IPS-18a (cell line): Measurements from ENCODE around the gene GJB4.
"Not testable (repeated sequence)": the region's sequence is repeated elsewhere in the genome, so short reads cannot be mapped to it uniquely, and the experiment has no call there.

Experiments
- H3K27ac ChIP-seq: one replicate; pipeline ENCODE4 v1.5.1; 2013; ENCODE audit warnings: low read length
- H3K27me3 ChIP-seq: one replicate; pipeline ENCODE4 v1.6.1; 2013; ENCODE audit warnings: mild to moderate bottlenecking, low read length; ENCODE audit not compliant: control insufficient read depth, insufficient read depth
- H3K36me3 ChIP-seq: one replicate; pipeline ENCODE4 v1.6.1; 2013; ENCODE audit warnings: low read depth, low read length; ENCODE audit not compliant: control insufficient read depth
- H3K4me1 ChIP-seq: one replicate; pipeline ENCODE4 v1.6.1; 2013; ENCODE audit warnings: low read depth, low read length; ENCODE audit not compliant: control insufficient read depth
- H3K4me3 ChIP-seq: one replicate; pipeline ENCODE4 v1.5.1; 2013; ENCODE audit warnings: low read length
- H3K9ac ChIP-seq: one replicate; pipeline ENCODE4 v1.6.1; 2013; ENCODE audit warnings: mild to moderate bottlenecking, low read length, moderate library complexity
- H3K9me3 ChIP-seq: one replicate; pipeline ENCODE4 v1.6.1; 2013; ENCODE audit warnings: low read depth, low read length; ENCODE audit not compliant: control insufficient read depth

GJB4 gene

DNA sequence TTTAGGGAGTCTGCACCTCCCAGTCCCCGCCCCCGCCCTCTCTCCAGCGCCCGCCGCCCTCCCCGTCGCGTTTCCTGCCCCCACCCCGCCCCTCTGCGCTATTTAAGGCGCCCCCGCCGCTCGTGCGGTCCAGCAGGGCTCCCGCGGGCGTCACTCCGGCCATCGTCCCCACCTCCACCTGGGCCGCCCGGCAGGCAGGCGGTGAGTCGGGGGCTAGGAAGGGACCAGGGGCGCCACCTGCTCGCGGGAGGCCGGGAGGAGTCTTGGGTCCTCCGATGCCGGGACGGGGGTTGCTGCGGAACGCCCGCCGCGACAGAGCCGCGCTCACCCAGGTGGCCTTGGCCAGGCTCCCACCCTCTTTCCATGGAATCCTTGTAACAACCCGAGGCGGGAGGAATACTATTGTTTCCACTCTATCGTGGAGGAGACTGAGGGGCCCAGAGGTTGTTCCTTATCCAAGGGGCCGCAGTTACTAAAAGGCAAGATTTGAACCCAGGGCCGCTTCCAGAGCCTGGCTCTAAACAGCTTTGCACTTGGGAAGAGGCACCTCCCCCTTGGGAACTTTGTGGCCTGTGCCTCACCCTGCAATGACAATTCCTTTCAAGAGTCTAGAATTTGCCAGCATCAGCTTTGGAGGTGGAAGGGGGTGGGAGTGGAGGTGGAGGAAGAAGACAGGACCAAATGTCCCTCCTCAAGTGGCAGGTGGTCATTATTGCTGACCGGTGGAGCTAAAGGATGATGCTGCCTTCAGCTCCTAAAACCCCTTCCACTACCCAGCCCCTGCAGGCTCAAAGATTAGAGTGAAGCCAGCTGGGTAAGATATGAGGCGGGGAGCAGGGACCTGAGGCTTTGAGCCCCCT, 33.6 kb downstream of the GJB4 start, which contains the start of gene GJA4:
GJA4 (plus strand) TSS at position 132 of the 860 bp plus-strand sequence. CDS start 1,215 bp downstream, outside the sequence.
- H3K4me3 ChIP-seq = peak within 1 kb of the TSS; percentile 46

DNA sequence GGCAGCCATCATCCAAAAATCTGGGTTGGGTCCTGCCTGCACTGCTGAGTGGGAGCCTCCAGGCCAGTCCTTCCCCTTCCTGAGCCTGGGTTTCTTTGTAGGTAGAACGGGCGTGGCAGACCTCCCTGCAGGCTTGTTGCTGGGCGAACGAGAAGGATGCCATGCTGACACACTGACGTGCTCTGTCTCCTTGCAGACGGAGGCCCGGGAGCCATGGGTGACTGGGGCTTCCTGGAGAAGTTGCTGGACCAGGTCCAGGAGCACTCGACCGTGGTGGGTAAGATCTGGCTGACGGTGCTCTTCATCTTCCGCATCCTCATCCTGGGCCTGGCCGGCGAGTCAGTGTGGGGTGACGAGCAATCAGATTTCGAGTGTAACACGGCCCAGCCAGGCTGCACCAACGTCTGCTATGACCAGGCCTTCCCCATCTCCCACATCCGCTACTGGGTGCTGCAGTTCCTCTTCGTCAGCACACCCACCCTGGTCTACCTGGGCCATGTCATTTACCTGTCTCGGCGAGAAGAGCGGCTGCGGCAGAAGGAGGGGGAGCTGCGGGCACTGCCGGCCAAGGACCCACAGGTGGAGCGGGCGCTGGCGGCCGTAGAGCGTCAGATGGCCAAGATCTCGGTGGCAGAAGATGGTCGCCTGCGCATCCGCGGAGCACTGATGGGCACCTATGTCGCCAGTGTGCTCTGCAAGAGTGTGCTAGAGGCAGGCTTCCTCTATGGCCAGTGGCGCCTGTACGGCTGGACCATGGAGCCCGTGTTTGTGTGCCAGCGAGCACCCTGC, 34.7 kb downstream of the GJB4 start:
- Histone ChIP-seq H3K4me1 (peaks cover 5% of the 10 kb centered on the region), H3K9ac (no peak overlapping the region), H3K36me3 (no peaks in the 10 kb centered on the region), H3K9me3 (no peaks in the 10 kb centered on the region), H3K27ac (no peak overlapping the region), H3K27me3 (peaks cover 13% of the 10 kb centered on the region), H3K4me3 (no peak overlapping the region)

More for the DNA sequence above, 33.6 kb downstream of the GJB4 start, which contains the start of gene GJA4:
- peaks cover 5% of the 10 kb centered on the region for H3K4me1 ChIP-seq
- no peaks in the 10 kb centered on the region for H3K9me3 ChIP-seq
- no peak within 1 kb of the TSS for H3K27ac ChIP-seq
- H3K27me3 ChIP-seq = peaks cover 13% of the 10 kb centered on the region
- H3K9ac ChIP-seq = no peak within 1 kb of the TSS
- no peaks in the 10 kb centered on the region for H3K36me3 ChIP-seq

DNA sequence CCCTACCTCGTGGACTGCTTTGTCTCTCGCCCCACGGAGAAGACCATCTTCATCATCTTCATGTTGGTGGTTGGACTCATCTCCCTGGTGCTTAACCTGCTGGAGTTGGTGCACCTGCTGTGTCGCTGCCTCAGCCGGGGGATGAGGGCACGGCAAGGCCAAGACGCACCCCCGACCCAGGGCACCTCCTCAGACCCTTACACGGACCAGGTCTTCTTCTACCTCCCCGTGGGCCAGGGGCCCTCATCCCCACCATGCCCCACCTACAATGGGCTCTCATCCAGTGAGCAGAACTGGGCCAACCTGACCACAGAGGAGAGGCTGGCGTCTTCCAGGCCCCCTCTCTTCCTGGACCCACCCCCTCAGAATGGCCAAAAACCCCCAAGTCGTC, 35.2 kb downstream of the GJB4 start:
- peaks cover 5% of the 10 kb centered on the region for H3K4me1 ChIP-seq
- H3K27ac ChIP-seq = no peak overlapping the region
- peaks cover 13% of the 10 kb centered on the region for H3K27me3 ChIP-seq
- H3K9ac ChIP-seq = no peak overlapping the region
- H3K36me3 ChIP-seq = no peaks in the 10 kb centered on the region
- H3K4me3 ChIP-seq = no peak overlapping the region
- no peaks in the 10 kb centered on the region for H3K9me3 ChIP-seq

DNA sequence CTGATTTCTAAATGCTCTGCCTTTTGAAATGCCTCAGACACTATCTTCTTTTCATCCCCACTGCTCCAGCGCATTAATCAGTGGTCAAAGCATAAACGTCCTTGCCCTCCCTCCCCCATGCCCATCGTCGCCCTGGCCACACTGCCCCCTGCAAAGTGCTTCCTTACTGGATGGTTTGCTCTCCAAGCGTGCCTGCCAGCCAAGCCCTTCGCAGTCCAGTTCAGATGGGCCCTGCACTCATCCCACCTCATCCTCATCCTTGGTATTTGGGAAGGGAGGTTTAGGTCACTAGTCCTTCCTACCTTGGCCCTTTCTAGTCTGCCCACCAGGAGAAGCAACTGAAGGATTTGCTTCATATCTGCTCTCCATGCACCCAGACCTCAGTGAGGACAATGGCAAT, 36.4 kb downstream of the GJB4 start:
- no peaks in the 10 kb centered on the region for H3K36me3 ChIP-seq

DNA sequence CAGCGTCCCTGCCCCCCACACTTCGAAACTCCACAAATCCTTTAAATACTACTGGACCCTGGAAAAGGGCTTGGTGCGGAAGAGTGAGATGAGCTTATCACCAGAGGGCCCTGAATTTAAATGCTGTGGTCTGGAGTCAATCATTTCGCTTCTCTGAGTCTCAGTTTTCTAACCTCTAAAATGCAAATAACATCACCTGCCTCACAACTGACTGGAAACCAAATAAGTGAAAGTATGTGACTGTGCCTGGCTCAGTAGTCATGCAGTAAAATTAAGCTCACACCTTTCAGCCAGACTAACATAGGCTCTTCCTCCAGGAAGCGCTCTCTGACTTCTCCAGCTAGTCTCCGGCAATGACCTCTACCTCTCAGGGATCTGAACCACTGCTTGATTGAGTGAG, 37.5 kb downstream of the GJB4 start:
- Histone ChIP-seq H3K27me3 (peaks cover 13% of the 10 kb centered on the region), H3K27ac (no peak overlapping the region), H3K9me3 (no peaks in the 10 kb centered on the region), H3K36me3 (no peaks in the 10 kb centered on the region), H3K4me1 (peaks cover 5% of the 10 kb centered on the region), H3K4me3 (no peak overlapping the region), H3K9ac (no peak overlapping the region)

More for the DNA sequence above, 36.4 kb downstream of the GJB4 start:
- Histone ChIP-seq H3K27ac (no peak overlapping the region), H3K27me3 (peaks cover 13% of the 10 kb centered on the region), H3K9ac (no peak overlapping the region), H3K9me3 (no peaks in the 10 kb centered on the region), H3K4me3 (no peak overlapping the region), H3K4me1 (peaks cover 5% of the 10 kb centered on the region)

DNA sequence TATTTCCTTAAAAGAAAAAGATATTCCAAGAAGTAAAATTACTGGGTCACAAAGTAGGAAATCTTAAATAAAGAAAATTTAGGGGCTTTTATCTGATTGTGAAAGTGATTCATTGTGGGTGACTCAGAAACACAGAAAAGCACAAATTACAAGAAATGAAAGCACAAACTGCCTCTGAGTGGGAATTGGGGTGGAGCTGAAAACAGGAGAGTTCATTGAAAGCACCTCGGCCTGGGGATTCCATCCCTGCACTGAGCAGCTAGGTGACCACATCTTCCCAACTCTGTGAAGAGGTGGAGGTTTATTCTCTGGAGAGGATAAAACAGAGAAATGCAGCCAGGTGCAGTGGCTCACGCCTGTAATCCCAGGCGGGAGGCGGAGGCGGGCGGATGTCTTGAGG, 40.7 kb downstream of the GJB4 start:
- no peak overlapping the region for H3K9ac ChIP-seq
- no peaks in the 10 kb centered on the region for H3K27me3 ChIP-seq
- no peaks in the 10 kb centered on the region for H3K9me3 ChIP-seq
- H3K36me3 ChIP-seq = no peaks in the 10 kb centered on the region
- H3K4me1 ChIP-seq = peaks cover 5% of the 10 kb centered on the region
- no peak overlapping the region for H3K4me3 ChIP-seq
- no peak overlapping the region for H3K27ac ChIP-seq

DNA sequence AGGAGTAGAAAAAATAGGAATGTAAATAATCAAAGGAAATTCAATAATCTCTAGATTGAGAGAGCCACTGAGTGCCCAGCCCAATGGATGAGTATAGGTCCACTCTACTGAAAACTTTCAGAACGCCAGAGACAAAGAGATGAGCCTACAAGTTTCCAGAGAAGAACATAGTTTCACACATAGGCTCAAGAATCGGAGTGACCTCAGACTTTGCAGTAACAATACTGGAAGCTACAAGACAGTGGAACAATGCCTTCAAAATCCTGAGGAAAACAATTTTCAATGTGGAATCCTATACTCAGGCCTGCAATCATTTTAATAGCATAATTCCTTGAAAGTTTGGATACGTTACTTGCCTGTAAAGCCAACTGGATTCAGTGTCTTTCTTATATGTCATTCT, 44.2 kb downstream of the GJB4 start:
- H3K27ac ChIP-seq = no peak overlapping the region
- H3K9ac ChIP-seq = no peak overlapping the region
- no peaks in the 10 kb centered on the region for H3K36me3 ChIP-seq
- no peaks in the 10 kb centered on the region for H3K27me3 ChIP-seq
- H3K4me1 ChIP-seq = no peaks in the 10 kb centered on the region
- H3K4me3 ChIP-seq = no peak overlapping the region
- no peaks in the 10 kb centered on the region for H3K9me3 ChIP-seq

DNA sequence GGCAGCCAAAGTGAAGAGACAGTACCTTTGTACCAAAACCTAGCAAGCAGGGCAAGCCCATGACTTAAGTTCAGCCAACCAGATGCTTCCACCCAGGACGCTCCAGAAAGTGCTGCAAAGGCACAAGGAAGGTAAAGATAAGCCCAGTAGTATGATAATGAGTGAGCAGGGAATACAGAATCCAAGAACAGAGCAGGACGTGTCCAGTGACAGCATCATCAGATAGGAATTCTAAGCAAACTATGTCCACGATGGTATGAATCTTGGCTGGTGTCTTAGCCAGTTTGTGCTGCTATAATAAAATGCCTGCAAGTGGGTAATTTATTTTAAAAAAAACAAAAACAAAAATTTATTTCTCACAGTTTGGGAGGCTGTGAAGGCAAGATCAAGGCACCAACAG, 46.9 kb downstream of the GJB4 start:
- Histone ChIP-seq H3K27ac (no peak overlapping the region), H3K9me3 (no peaks in the 10 kb centered on the region), H3K27me3 (no peaks in the 10 kb centered on the region), H3K4me3 (no peak overlapping the region), H3K4me1 (no peaks in the 10 kb centered on the region), H3K9ac (no peak overlapping the region), H3K36me3 (no peaks in the 10 kb centered on the region)

DNA sequence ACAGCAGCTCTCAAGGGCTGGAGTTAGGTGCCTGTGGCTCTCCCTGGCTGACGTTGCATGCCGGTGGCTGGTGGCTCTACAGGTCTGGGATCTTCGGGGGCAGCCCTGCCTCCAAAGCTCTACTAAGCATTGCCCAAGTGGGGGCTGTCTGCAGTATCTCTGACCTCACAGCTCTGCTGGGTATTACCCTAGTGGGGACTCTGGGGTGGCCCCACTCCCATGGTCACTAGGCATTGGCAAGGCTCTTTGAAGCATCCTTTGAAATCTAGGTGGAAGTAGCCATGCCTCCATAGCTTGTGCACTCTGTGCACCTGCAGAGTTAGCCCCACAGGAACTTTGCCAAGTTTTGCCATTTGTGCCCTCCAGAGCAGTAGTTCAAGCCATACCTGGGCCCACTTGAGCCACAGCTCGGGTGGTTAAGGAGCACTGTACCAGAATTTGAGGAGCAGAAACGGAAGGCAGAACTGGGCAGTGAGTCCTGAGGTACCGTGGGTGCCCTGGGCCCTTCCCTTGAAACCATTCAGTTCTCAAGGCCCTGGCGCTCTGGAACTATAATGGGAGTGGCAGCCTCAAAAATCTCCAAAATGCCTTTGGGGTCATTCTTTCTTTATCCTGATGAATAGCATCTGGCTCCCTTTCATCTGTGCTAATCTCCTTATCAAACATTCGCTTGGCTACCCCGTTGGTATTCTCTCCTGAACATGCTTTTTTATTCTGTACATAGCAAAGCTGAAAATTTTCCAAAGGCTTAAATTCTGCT, 48.7 kb downstream of the GJB4 start:
- no peaks in the 10 kb centered on the region for H3K36me3 ChIP-seq
- no peak overlapping the region for H3K4me3 ChIP-seq
- no peak overlapping the region for H3K27ac ChIP-seq
- no peak overlapping the region for H3K9ac ChIP-seq
- H3K27me3 ChIP-seq = no peaks in the 10 kb centered on the region
- H3K9me3 ChIP-seq = no peaks in the 10 kb centered on the region
- no peaks in the 10 kb centered on the region for H3K4me1 ChIP-seq

DNA sequence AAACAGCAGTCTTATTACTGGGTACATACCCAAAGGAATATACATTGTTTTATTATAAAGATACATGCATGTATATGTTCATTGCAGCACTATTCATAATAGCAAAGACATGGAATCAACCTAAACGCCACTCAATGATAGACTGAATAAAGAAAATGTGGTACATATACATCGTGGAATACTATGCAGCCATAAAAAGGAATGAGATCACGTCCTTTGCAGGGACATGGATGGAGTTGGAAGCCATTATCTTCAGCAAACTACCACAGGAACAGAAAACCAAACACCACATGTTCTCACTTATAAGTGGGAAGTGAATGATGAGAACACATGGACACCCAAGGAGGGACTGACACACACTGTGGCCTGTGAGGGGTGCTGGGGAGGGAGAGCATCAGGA, 51.2 kb downstream of the GJB4 start:
- H3K4me3 ChIP-seq, H3K27ac ChIP-seq, H3K9ac ChIP-seq, H3K4me1 ChIP-seq, H3K27me3 ChIP-seq, H3K9me3 ChIP-seq, H3K36me3 ChIP-seq: not testable (repeated sequence)
